HepG2 (cell line): ENCODE measurements around the gene CCN2. TPM values are rescaled to one million over a fixed set of nuclear protein-coding genes. Genes with fewer than 3 reads are reported as not detected.

Experiments
- AGO1 ChIP-seq: fragments of 200-400 bp; formaldehyde crosslinking; IDR thresholded peaks from 2 replicates; pipeline ENCODE4 v1.6.1; 2017; ENCODE audit warnings: mild to moderate bottlenecking, low read depth, low read length, moderate library complexity; ENCODE audit not compliant: poor library complexity, severe bottlenecking
- CENPX ChIP-seq: sonication (generic); formaldehyde crosslinking; IDR thresholded peaks from 2 replicates; pipeline ENCODE4 v1.9.0; 2021; ENCODE audit warnings: mild to moderate bottlenecking, missing genetic modification reagents, moderate library complexity
- DMAP1 ChIP-seq: IDR thresholded peaks from 2 replicates; pipeline ENCODE4 v1.6.1; 2016
- DNMT1 ChIP-seq: sonication (generic); formaldehyde crosslinking; IDR thresholded peaks from 2 replicates; pipeline ENCODE4 v1.5.1; 2020; ENCODE audit warnings: mild to moderate bottlenecking, missing genetic modification reagents
- GPN1 ChIP-seq: sonication (generic); formaldehyde crosslinking; IDR thresholded peaks from 2 replicates; pipeline ENCODE4 v1.5.1; 2020; ENCODE audit warnings: missing genetic modification reagents, borderline replicate concordance
- HNF4A ChIP-seq: sonication (generic); formaldehyde crosslinking; IDR thresholded peaks from 2 replicates; pipeline ENCODE4 v1.4.0; 2020; ENCODE audit warnings: missing genetic modification reagents
- HNRNPH1 ChIP-seq: fragments of 200-400 bp; formaldehyde crosslinking; optimal IDR thresholded peaks from 2 replicates; pipeline ENCODE3; 2017; ENCODE audit warnings: mild to moderate bottlenecking, low read depth, low read length
- JUN ChIP-seq: sonication (generic); formaldehyde crosslinking; IDR thresholded peaks from 2 replicates; pipeline ENCODE4 v1.4.0; 2020; ENCODE audit warnings: mild to moderate bottlenecking, missing genetic modification reagents
- JUNB ChIP-seq: sonication (generic); formaldehyde crosslinking; IDR thresholded peaks from 2 replicates; pipeline ENCODE4 v1.8.0; 2022; ENCODE audit warnings: missing genetic modification reagents, mild to moderate bottlenecking, borderline replicate concordance
- KAT2B ChIP-seq: fragments of 150-350 bp; IDR thresholded peaks from 2 replicates; pipeline ENCODE4 v1.6.1; 2014; ENCODE audit warnings: low read depth, low read length, borderline replicate concordance
- KDM1A ChIP-seq: IDR thresholded peaks from 2 replicates; pipeline ENCODE4 v1.6.1; 2016; ENCODE audit warnings: missing compliant biosample characterization
- NCOA1 ChIP-seq: sonication (generic); formaldehyde crosslinking; IDR thresholded peaks from 2 replicates; pipeline ENCODE4 v1.9.0; 2021; ENCODE audit warnings: missing genetic modification reagents
- NFE2L1 ChIP-seq: sonication (generic); formaldehyde crosslinking; IDR thresholded peaks from 2 replicates; pipeline ENCODE4 v1.4.0; 2020; ENCODE audit warnings: missing genetic modification reagents, mild to moderate bottlenecking, borderline replicate concordance
- PAXIP1 ChIP-seq: sonication (generic); formaldehyde crosslinking; conservative IDR thresholded peaks from 2 replicates; pipeline ENCODE4 v1.4.0; 2020; ENCODE audit warnings: mild to moderate bottlenecking, missing genetic modification reagents, moderate library complexity
- TERF1 ChIP-seq: sonication (generic); formaldehyde crosslinking; IDR thresholded peaks from 2 replicates; pipeline ENCODE4 v1.8.0; 2022; ENCODE audit warnings: mild to moderate bottlenecking, missing genetic modification reagents, moderate library complexity
- ZBTB37 ChIP-seq: sonication (generic); formaldehyde crosslinking; IDR thresholded peaks from 2 replicates; pipeline ENCODE4 v1.4.0; 2020; ENCODE audit warnings: mild to moderate bottlenecking, missing genetic modification reagents
- ZFP37 ChIP-seq: sonication (generic); formaldehyde crosslinking; IDR thresholded peaks from 2 replicates; pipeline ENCODE4 v1.4.0; 2020; ENCODE audit warnings: missing genetic modification reagents, borderline replicate concordance
- ZNF276 ChIP-seq: sonication (generic); formaldehyde crosslinking; IDR thresholded peaks from 2 replicates; pipeline ENCODE4 v1.4.0; 2020; ENCODE audit warnings: mild to moderate bottlenecking, low read depth, missing genetic modification reagents
- ZNF337 ChIP-seq: sonication (generic); formaldehyde crosslinking; IDR thresholded peaks from 2 replicates; pipeline ENCODE4 v1.5.1; 2020; ENCODE audit warnings: missing genetic modification reagents, low read depth, mild to moderate bottlenecking, borderline replicate concordance
- ZNF446 ChIP-seq: sonication (generic); formaldehyde crosslinking; IDR thresholded peaks from 2 replicates; pipeline ENCODE4 v1.5.0; 2020; ENCODE audit warnings: mild to moderate bottlenecking, missing genetic modification reagents
- ZNF629 ChIP-seq: sonication (generic); formaldehyde crosslinking; conservative IDR thresholded peaks from 2 replicates; pipeline ENCODE4 v1.5.0; 2020; ENCODE audit warnings: missing genetic modification reagents
- ZNF776 ChIP-seq: sonication (generic); formaldehyde crosslinking; IDR thresholded peaks from 2 replicates; pipeline ENCODE4 v1.4.0; 2020; ENCODE audit warnings: mild to moderate bottlenecking, missing genetic modification reagents
- polyA plus RNA-seq, 8 experiments: library from polyadenylated mRNA; depleted of rRNA in 3 of 8; stranded (reverse) in 7 of 8; unstranded in 1 of 8; fragments of >200 nt; fragmentation: Illumina TruSeq in 4 of 8; extraction: Trizol in 4 of 8; gene quantifications; 2 replicates each; pipeline versions ENCODE4 v1.2.1 to v1.2.3, GENCODE V29; 2011 to 2016; ENCODE audit warnings: low read depth in 4 of 8, missing spikeins in 1 of 8, mixed read lengths in 1 of 8; ENCODE audit not compliant: insufficient read depth in 1 of 8
- total RNA-seq, 5 experiments: library from RNA; depleted of rRNA; stranded (reverse); fragments of >200 nt; fragmentation: Illumina TruSeq; extraction: Trizol; gene quantifications; 2 replicates each; pipeline ENCODE4 v1.2.3, GENCODE V29; 2016; ENCODE audit warnings: low read depth in 1 of 5

CCN2 gene
- total and polyA plus RNA-seq, 2 of the 13 experiments (the other 11 are each of a cell fraction or from before 2014, with no cell fraction given): 34.7 to 316 TPM

- peak; percentile 74; the same call in 1 of the 2 replicates for TF ChIP-seq ZNF276 (CRISPR knock-in tag)
- TF ChIP-seq DNMT1 (CRISPR knock-in tag): peak; percentile 53; the same call in 1 of the 2 replicates
- TF ChIP-seq GPN1: no peak; the same call in 1 of the 2 replicates
- peak; percentile 91 for TF ChIP-seq ZFP37
- 0 out of 2 replicates have a peak, but pooled peaks have one; percentile 66 for TF ChIP-seq JUN (CRISPR knock-in tag)
- TF ChIP-seq HNRNPH1: no peak
- peak; percentile 49; the same call in 1 of the 2 replicates for TF ChIP-seq ZNF629 (CRISPR knock-in tag)
- peak; percentile 72; the same call in 1 of the 2 replicates for TF ChIP-seq NCOA1
- no peak for TF ChIP-seq ZNF337 (CRISPR knock-in tag)
- TF ChIP-seq ZBTB37 (CRISPR knock-in tag): no peak; the same call in 1 of the 2 replicates
- peak; percentile 90; the same call in 1 of the 2 replicates for TF ChIP-seq ZNF446 (CRISPR knock-in tag)
- no peak for TF ChIP-seq KAT2B
- peak; percentile 95 for TF ChIP-seq PAXIP1 (CRISPR knock-in tag)
- no peak for TF ChIP-seq CENPX
- TF ChIP-seq HNF4A: peak; percentile 82
- TF ChIP-seq ZNF776 (CRISPR knock-in tag): peak; percentile 67
- peak; percentile 57; the same call in 1 of the 2 replicates for TF ChIP-seq DMAP1 (CRISPR knock-in tag)
- TF ChIP-seq NFE2L1 (CRISPR knock-in tag): no peak
- TF ChIP-seq AGO1: no peak
- peak; percentile 94 for TF ChIP-seq TERF1 (CRISPR knock-in tag)
- TF ChIP-seq KDM1A: peak; percentile 79; the same call in 1 of the 2 replicates
- TF ChIP-seq JUNB (CRISPR knock-in tag): 0 out of 2 replicates have a peak, but pooled peaks have one; percentile 30
Measured at GRCh38 chr6:131950767-131951575, at the start of gene CCN2 (continued).
